HG03354 (cell line): ENCODE results near the gene PHC2.

Experiments
- ATAC-seq: cut with Tn5 transposase; IDR thresholded peaks from one replicate; pipeline ENCODE4 v1.9.1; 2021; ENCODE audit warnings: mild to moderate bottlenecking; ENCODE audit not compliant: unreplicated experiment, poor library complexity, severe bottlenecking

PHC2 gene

DNA sequence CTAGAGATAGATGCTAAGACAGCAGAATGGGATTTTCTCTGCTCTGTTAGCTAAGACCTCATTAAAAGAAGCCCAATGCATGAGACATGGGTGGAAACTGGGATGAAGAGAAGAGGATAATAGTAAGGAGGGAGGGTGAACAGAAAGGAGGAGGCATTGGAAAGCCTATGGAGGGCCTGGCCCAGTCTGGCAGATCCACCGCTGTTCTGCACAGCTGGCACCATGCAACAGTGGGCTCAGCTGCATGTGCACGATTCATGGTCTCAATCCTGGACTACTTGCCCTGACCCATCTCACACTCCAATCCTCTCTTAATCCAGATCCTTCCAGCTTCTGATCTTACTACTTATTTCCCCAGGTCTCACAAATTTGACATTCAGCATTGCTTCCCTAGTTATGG is 2.2 kb downstream of the PHC2 start:
- no peak for ATAC-seq

DNA sequence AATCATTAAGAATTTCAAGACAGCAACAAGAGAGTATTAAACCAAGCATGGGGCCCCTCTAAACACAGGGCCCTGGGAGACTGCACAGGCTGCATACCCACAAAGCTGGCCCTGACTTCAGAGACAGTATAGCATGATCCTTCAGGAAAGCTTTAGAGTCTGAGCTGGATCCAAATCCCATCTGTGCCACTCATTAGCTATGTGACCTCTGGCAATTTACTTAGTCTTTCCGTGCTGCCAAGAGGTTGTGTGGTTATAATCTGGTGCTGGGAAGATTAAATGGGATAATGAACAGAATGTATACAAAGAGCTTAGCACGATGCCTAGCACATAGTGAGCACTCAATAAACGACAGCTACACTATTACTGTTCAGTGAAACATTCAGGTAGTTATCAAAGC is 4.0 kb downstream of the PHC2 start:
- no peak for ATAC-seq

DNA sequence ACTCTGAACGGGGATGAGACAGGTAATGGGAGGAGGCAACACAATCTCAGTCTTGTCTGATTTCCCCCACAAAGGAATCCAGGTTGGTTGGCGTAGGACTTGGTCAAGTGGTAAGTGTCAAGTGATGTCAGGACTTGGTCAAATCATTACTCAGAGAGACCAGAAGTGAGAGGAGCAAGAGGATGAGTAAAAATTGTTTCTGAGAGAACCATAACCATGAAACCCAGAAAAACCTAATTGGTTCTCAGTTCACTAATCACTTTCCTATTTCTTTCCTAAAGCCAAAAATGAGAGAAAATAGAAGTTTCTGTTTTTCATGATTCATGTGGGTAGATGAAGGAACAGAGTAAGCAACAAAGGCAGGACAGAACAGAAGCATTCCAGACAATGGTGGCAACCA is 5.0 kb downstream of the PHC2 start:
- no peak for ATAC-seq

DNA sequence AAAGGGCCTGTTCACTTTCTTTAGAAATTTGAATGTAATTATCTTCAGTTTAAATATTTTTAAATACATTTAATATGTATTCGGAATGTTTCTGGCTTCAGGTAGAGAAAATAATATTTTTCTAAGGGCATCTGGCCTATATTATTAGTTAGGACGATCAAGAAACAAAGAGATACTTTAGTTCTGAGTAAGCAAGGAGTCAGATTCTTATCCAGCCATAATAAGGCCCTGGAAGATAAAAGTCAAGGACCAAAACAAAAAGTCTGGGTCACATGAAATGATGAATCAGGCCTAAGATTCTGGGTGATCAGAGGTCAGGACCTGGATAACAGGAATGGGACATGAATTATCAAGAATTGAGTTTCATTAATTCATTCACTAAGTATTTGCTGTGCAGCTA is 6.3 kb downstream of the PHC2 start:
- no peak for ATAC-seq

DNA sequence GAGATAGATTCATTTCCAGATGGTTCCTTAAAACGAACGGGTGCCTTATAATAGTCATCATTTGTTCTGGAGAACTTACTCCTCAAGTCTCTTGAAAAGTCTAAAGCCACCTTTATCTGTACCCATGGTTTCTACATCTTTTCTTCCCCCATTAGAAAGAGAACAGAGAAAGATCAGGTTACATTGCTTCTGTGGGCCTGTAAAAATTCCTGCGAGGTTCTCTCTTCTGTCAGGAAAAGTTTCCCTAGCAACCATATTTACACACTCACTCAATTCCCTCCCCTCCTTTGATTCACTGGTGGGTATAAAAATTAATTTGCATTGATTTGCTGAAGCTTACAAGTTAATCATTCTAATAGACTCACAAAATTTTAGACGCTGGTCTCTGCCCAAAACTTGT is 6.7 kb downstream of the PHC2 start:
- no peak for ATAC-seq

DNA sequence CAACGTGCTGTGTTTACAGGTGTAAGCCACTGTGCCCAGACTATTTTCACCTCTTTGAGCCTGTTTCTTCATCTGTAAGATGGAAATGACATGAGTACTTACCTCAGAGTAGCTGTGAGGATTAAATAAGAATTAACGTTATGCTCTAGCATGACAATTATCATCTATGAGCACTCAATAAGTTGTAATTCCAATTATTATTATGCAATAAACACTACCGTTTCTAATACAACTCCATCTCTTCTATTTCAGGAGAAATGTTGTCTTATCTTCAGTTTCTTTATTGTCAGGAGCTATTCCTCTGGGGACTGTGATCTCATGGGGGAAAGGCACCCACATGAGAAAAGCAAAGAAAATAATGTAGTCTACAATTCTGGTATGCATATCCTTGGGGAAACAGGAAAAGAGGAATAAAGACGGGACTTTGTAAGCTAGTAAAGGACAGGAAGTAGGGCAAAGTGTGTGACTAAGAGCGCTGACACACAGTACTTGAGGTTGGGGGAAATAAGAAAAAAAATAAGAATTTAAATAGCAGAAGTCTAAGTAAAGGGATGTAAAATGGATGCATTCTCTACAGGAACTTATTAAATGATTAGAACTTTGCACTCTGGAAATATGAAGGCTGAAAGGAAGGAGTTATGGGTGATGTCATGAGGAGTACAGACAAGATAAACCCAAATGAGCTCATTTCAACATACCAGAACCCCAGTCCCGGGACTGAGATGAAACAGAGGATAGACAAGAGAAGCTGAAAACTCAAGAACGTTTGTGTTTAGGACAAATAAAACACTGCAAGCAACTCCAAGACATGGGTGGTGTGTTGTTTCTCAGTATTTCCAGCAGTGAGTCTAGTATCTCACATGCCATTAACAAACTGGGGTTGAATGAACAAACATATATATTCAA is 9.8 kb downstream of the PHC2 start:
- no peak for ATAC-seq

DNA sequence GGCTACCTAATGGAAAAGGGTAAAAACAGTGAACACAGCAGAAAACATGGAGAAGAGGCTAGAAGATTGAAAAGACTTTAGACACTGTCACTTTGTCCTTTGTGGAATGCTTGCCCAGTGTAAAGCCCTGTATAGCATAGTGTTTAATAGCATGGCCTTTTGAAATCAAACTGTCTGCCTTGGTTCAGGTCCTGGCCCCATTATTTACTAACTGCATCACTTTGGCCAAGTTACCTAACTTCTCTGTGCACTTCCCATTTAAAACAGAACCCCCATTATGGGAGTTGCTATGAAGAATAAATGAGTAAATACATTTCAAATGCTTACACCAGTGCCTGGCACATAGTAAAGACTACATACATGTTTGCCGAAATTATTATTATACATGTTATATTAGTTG is 12.1 kb downstream of the PHC2 start:
- no peak for ATAC-seq

DNA sequence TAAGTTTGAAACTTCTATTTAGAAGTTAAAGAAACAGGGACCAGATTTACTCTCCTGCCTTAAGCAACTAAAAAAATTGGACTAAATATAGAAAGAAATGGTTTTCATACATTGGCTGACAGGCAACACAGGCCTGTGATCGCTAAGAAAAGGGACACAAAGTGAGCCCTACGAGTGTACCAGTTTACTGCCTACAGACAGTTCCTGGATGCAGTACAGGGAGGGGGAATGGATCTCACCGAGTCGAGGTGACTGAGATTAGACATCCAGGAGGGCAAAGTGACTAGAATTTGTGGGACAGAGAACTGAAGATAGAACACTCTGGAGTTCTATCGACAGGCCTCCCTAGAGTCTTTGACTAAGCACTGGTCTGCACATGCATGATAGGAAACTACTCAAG is 16.0 kb downstream of the PHC2 start:
- ATAC-seq, result no peak

DNA sequence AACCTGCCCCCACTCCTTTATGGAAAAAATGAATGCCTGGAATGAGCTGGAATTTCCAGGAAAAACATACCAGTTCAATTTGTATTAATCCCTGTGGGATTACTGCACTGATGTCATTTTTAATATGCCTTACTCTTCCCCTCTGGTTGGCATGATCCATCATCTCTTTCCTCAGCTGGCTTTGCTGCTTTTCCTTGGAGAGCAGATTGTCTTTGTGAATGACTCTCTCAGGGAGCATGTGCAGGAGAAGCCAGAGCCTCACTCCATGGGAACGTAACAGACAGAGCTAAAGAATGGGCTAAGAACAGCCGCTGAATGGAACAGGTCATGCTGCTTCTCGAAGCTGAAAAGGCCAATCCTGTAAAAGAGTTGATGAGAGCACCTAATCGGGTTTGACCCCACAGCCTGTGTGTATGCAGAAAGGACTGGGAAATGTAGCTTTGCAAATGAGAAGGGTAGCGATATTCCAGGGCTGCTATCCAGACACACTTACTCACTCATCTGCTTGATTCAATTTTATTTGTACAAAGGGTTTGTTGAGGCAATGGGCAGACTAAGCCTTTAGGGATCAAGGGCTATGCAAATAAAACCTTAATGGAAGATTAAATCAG is 20.7 kb downstream of the PHC2 start:
- ATAC-seq, result no peak

DNA sequence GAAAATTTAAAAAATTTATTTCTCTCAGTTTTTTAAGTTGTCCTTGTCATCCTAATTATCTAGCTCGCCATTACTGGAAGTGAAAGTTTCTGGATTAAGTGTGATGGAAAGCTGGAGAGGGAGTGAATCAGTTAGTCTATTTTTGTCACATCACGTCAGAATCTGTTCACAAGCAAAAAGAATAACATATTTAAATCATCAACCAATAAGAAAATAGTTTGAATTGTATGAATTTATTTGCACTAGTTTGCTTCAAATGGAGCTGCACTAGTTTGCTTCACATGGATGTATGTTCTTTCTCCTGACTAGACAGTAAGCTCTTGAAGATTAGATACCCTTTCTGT is 22.8 kb downstream of the PHC2 start:
- no peak for ATAC-seq

DNA sequence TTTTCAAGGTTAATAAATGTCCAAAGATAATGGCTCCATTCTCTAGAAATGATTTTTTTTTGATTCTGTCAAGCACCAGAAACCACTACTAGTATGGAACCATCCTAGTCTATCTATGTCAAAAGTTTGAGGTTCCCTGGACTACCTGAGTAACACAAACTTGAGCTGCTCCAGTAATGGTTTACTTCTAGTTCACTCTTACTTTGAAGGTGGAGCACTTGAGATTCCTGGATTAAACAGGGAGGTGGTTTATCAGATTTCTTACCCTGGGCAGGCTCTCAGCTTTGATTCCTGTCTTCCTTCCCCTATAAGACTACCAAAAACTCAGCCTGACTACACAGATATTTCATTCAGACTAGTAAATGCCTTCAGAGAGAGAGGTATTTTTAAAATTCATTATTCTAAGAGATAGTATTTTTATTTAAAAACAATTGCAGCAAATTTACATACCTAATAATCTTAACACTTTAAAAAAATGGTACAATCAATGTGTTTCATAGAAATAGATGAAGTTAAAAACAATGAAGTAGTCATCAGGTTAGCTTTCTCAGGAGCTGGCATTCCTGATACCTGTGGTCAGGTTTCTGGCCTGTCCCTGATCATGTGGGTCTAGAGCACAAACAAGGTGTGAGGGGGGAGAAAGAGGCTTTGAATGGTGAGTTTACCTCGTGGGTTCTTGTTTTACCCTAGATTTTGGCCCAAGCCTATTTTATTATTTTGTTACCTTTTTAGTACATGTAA is 23.4 kb downstream of the PHC2 start:
- no peak for ATAC-seq

DNA sequence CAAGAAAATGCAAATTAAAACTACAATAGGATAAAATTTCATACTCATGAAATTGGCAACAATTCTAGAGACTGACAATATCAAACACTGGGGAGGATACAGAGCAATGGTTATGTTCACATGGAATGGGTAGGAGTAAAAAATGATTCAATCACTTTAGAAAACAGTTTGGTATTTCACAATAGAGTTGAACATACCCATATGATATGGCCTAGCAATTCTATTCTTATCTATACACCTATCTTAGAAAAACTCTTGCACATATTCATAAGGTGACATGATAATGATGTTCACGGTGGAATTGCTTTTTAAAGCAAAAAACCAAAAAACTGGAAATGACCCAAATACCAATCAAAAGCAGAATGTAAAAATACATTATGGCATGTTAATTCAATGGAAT is 28.7 kb downstream of the PHC2 start:
- ATAC-seq, result no peak

DNA sequence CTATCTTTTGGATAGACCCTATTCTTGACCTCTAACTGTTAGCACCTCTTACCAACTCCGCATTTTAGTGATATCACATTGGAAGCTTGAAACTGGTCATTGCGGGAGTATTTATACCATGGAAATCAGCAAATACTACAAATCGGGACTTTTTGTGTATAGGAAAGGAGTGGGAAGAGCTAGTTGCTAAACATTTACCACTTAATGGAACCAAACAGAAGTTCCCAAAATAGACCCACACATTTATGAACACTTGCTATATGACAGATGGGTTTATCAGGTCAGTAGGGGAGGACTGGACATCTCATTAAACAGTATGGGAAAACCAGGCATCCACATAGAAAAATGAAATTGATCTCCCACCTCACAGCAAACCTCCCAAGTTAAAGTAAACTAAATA is 29.4 kb downstream of the PHC2 start:
- no peak for ATAC-seq

DNA sequence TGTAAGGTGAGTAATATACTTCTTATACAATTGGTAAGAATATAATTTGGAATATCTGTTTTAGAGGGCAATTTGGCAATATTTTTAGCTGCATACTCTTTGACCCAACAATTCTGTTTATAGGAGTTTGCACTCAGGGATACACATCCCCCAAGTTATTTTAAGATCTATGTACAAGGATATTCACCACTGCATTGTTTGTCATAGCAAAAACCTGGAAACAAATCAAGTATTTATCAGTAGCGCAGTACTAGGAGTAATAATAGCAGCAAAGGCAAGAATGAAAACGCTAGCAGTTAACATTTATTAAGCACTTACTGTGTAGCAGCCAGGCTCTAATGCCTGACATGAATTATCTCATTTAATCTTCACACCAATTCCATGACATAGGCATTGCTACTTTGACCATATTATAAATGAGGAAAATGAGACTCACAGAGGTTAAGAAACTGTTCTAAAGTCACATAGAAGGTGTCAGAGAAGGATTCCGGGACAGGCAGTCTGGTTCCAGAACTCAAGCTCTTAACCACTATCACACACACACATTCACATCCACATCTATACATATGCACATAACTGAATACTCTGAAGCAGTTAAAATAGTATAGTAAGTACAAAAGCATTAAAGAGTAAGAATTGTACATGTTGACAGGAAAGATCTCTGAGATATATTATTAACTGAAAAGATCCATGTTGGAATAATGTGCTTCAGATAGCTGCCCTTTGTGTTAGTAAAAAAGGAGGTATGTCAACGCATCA is 30.6 kb downstream of the PHC2 start:
- ATAC-seq, result no peak

DNA sequence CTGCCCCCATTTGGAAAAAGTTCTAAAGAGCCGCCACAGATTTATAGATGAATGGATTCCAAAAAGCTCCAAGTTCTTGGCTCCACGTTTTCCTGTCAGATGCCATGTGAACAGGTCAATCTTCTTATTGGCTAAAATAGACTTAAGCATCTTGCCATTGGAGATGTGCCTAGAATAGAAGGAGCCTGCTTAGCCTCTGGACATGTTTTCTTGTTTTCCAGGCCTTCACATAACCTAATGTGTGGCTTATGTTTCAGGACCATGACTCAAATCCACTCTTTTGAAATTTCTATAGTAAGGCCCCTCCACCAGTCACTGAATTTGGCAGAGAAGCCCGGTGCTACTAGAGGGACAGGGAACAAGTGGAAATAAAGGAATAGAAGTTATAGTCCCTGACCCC is 31.5 kb downstream of the PHC2 start:
- ATAC-seq, result no peak

DNA sequence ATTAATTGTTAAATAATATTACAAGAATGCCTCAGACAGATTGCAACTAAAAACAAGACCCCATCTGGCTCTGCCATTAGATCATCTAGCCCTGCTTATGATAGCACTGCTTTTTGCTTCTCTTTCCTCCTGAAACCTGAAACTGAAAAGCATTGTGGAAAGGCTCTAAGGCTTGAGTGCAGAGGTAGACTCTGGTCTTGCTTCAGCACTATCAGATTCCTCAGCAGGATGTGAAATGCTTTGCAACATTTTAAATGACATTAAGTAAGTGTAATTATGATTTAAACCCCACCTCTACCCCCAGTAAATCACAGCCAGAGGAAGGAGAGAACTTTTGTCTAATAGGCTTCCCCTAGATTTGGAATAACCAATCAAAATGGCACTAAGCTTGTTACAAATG is 32.9 kb downstream of the PHC2 start:
- ATAC-seq, result no peak

DNA sequence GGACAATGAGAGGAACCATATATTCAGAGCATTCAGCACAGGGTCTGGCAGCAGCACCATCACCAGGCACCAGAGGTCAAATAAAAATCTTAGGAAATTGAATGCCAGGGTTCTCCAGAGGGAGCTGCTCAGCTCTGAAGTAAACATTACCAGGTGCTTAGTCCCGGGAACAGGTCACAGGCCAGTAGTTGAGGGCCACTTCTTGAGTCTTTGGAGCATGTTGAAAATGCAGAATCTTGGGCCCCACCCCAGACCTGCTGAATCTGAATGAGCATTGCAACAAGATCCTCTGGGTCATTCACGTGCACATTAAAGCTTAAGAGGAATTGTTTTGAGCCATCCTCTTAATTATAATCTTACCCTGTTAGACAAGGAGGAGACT is 33.8 kb downstream of the PHC2 start:
- ATAC-seq, result no peak

DNA sequence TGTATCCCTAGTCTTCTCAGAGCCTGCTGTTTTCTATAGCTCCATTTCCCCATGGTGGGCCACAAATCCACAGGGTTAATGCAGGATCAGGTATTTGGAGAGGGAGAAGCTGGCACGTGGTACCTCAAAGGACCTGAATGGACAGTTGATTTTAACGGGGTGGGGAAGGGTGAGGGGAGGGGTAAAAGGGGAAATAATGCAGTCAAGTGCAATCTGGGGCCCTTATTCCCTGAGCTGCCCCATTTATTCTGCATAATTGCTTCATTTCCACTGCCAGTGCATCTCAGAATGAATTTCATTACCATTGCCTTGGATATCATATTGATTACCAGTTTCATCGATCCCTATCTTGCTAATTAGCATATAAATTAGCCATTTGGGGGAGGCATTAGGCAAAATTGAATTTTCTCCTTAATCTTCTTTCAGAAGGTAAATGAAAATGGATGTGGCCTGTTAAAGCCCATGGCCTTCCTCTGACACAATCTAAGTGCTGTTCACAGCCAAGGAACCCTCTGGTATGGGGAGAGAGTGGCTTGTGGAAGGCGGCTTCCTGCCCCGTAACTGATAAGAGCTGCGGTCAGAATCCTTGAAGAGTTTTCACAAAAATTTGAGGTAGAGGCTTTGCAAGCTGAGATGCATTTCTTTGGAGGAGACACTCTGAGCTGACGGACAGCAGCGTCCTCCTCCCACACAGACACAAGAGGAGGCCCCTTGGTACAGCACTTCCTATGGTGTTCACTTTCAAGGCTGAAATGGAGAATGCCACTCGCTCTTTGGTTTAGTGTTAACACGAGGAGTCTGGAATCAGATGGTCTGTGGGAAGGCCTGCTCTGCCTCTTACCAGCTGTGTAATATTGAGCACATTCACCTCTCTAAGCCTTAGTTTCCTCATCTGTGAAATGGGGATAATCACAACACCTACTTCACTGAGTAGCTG is 34.4 kb downstream of the PHC2 start:
- no peak for ATAC-seq

DNA sequence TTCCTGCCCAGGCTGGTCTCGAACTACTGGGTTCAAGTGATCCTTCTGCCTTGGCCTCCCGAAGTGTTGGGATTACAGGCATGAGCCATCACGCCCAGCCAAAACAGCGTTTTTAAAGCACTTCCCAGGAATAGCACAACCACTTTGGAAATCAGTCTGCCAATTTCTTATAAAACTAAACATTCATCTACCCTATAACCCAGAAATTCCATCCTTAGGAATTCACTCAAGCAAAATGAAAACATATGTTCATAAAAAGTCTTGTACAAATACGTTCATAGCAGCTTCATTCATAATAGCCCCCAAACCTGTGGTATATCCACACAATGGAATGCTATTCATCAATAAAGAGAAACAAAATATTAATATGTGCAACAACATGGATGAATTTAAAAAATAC is 36.1 kb downstream of the PHC2 start:
- ATAC-seq, result no peak
